Ishikawa (cell line): ENCODE data around the gene RAD51C.
A peak's percentile ranks its signal among the peaks of the same experiment; 100 is the strongest.

ENCODE experiments used
- CEBPB ChIP-seq: IDR thresholded peaks from 2 replicates; pipeline ENCODE4 v1.6.1; 2012
- CREB1 ChIP-seq: IDR thresholded peaks from 2 replicates; pipeline ENCODE4 v1.6.1; 2012; ENCODE audit warnings: low read depth
- EGR1 ChIP-seq: IDR thresholded peaks from 2 replicates; pipeline ENCODE4 v1.6.1; 2012
- EP300 ChIP-seq: IDR thresholded peaks from 2 replicates; pipeline ENCODE4 v1.6.1; 2012; ENCODE audit warnings: borderline replicate concordance
- FOXM1 ChIP-seq: IDR thresholded peaks from 2 replicates; pipeline ENCODE4 v1.6.1; 2012; ENCODE audit warnings: low read depth, borderline replicate concordance
- MAX ChIP-seq: IDR thresholded peaks from 2 replicates; pipeline ENCODE4 v1.6.1; 2012
- NFIC ChIP-seq: IDR thresholded peaks from 2 replicates; pipeline ENCODE4 v1.6.1; 2012
- RAD21 ChIP-seq: IDR thresholded peaks from 2 replicates; pipeline ENCODE4 v1.6.1; 2012; ENCODE audit warnings: low read depth
- REST ChIP-seq: IDR thresholded peaks from 2 replicates; pipeline ENCODE4 v1.6.1; 2012; ENCODE audit warnings: low read depth, mild to moderate bottlenecking
- TAF1 ChIP-seq: IDR thresholded peaks from 2 replicates; pipeline ENCODE4 v1.6.1; 2012; ENCODE audit warnings: low read depth, mild to moderate bottlenecking
- TCF12 ChIP-seq: IDR thresholded peaks from 2 replicates; pipeline ENCODE4 v1.6.1; 2012; ENCODE audit warnings: low read depth
- TEAD4 ChIP-seq: IDR thresholded peaks from 2 replicates; pipeline ENCODE4 v1.6.1; 2012
- USF1 ChIP-seq: IDR thresholded peaks from 2 replicates; pipeline ENCODE4 v1.6.1; 2012
- YY1 ChIP-seq: IDR thresholded peaks from 2 replicates; pipeline ENCODE4 v1.6.1; 2012; ENCODE audit warnings: low read depth

The RAD51C gene

GRCh38 chr17:58779446-58779845 is 87.0 kb downstream of the RAD51C start:
- TF ChIP-seq TCF12 (no peak), CEBPB (no peak), MAX (no peak), RAD21 (no peak), TAF1 (no peak), EGR1 (no peak), CREB1 (no peak), USF1 (no peak), EP300 (no peak), NFIC (no peak), TEAD4 (no peak), FOXM1 (no peak)

GRCh38 chr17:58783380-58783779 is 91.0 kb downstream of the RAD51C start:
- TF ChIP-seq TEAD4 (no peak), TAF1 (no peak), NFIC (peak; percentile 83), YY1 (no peak)

- no peak for TF ChIP-seq REST
- TF ChIP-seq EP300: no peak
- TF ChIP-seq TEAD4: no peak
- no peak for TF ChIP-seq FOXM1
- TF ChIP-seq NFIC: no peak
- TF ChIP-seq RAD21: no peak
- TF ChIP-seq TCF12: no peak
These were observed 92.7 kb downstream of the RAD51C start for GRCh38 chr17:58785097-58785496.
